Heart left ventricle (tissue), 16 donors: ENCODE measurements around the gene OBP2A. TPM values are rescaled to one million over a fixed set of nuclear protein-coding genes. Genes with fewer than 3 reads are reported as not detected.

Experiments used
- ATAC-seq, 4 donors: fragments of 200-7000 bp; cut with Tn5 transposase; one replicate each; pipeline ENCODE4 v1.9.1; 2020 to 2022; ENCODE audit warnings: moderate library complexity in 4 of 4, mild to moderate bottlenecking in 3 of 4, moderate number of reproducible peaks in 1 of 4
- DNase-seq, 5 donors: peaks; one replicate each; pipeline ENCODE4 v3.0.0-alpha.2; 2020
- H3K27ac ChIP-seq, 12 donors: fragments of 200-600 bp; sonication (generic) in 4 of 12; one replicate each; pipeline versions ENCODE4 v1.5.0 to v1.8.0; 2016 to 2022; ENCODE audit warnings: mild to moderate bottlenecking in 2 of 12
- H3K27me3 ChIP-seq, 9 donors: fragments of 200-600 bp; sonication (generic) in 2 of 9; one replicate each; pipeline versions ENCODE4 v1.5.1 to v1.8.0; 2016 to 2022; ENCODE audit warnings: mild to moderate bottlenecking in 3 of 9
- H3K36me3 ChIP-seq, 9 donors: fragments of 200-600 bp; sonication (generic) in 2 of 9; one replicate each; pipeline versions ENCODE4 v1.5.0 to v1.8.0; 2018 to 2022; ENCODE audit warnings: mild to moderate bottlenecking in 2 of 9
- H3K4me1 ChIP-seq, 12 donors: fragments of 200-600 bp; sonication (generic) in 4 of 12; one replicate each; pipeline versions ENCODE4 v1.5.0 to v1.8.0; 2016 to 2022; ENCODE audit warnings: mild to moderate bottlenecking in 3 of 12
- H3K4me3 ChIP-seq, 12 donors: fragments of 200-600 bp; sonication (generic) in 4 of 12; one replicate each; pipeline versions ENCODE4 v1.5.0 to v1.8.0; 2017 to 2022; ENCODE audit warnings: mild to moderate bottlenecking in 9 of 12, moderate library complexity in 4 of 12
- H3K9me3 ChIP-seq, 12 donors: fragments of 200-600 bp; sonication (generic) in 4 of 12; one replicate each; pipeline versions ENCODE4 v1.5.0 to v1.8.0; 2016 to 2022; ENCODE audit warnings: mild to moderate bottlenecking in 1 of 12
- CTCF ChIP-seq, 12 donors: fragments of 200-600 bp; sonication (generic) in 4 of 12; IDR thresholded peaks; one replicate each; pipeline versions ENCODE4 v1.5.0 to v1.8.0; 2018 to 2022; ENCODE audit warnings: antibody characterized with exemption in 12 of 12, mild to moderate bottlenecking in 5 of 12
- POLR2A ChIP-seq, 2 donors: fragments of 450-650 bp; IDR thresholded peaks; one replicate each; pipeline ENCODE4 v1.6.1; 2017; ENCODE audit warnings: antibody characterized with exemption in 2 of 2, mild to moderate bottlenecking in 2 of 2, moderate library complexity in 2 of 2
- WGBS, 4 donors: extraction: QIAGEN DNeasy Blood & Tissue Kit in 2 of 4; methylation state at CpG; one replicate each; pipeline versions ENCODE4 v1.1.5 to v1.1.7; 2013 to 2018; 5-methylcytosine and 5-hydroxymethylcytosine counted together
- intact Hi-C, 10 donors: fragments of 100-400 bp; cut with DNase I; formaldehyde crosslinking; loops; one replicate each; pipeline versions ENCODE4 v1.11.1 to v1.14.2; 2022
- polyA plus RNA-seq, 2 donors: library from polyadenylated mRNA; stranded (reverse); fragments of 200-250 nt; gene quantifications; one replicate each; pipeline ENCODE4 v1.2.3, GENCODE V29; 2013
- total RNA-seq, 9 donors: library from RNA; depleted of rRNA in 2 of 9; stranded (reverse); fragments of >200 nt in 2 of 9; fragmentation: NEBNext Ultra II Directional in 3 of 9; extraction: Animal tissue kit (Norgen Biotek cat#: 25700) in 3 of 9; gene quantifications; one replicate each; pipeline versions ENCODE4 v1.1.0 to v1.2.4, GENCODE V29; 2016 to 2023
- donor health status: ischemic (EF 13 %, LVEDD 7.1; RV severe dilation, severe dysfunction).
- donor health status: healthy with polysubstance abuse.
- donor health status: DM: no; HTN: yes; CAD: no.
- donor health status: DM: no; HTN: no; CAD: no.
- donor health status: ischemic (EF 25% LVEDD 6.9; RV normal size, moderate dysfunction).
- donor health status: ischemic (EF 25% LVEDD 5.7; RV mildly dilated, moderate dysfunction).
- donor health status: healthy.
- donor health status: DM: yes; HTN: yes; CAD: no.
- donor health status: ischemic (EF 35%, LVEDD 5.7; RV mildly dilated, moderate dysfunction).
- donor health status: nonischemic (EF 11% LVEDD 7.7; RV severe dilation, severe dysfunction).
- donor health status: DM: yes; HTN: yes; CAD: no.
- donor health status: PGD.
- donor health status: ischemic (EF 29% LVEDD 5.4; RV normal size, mild dysfunction).
- donor health status: nonischemic (EF 23%, LVEDD 6.1; RV moderate dilation, normal function).

Gene OBP2A
- total and polyA plus RNA-seq, 11 donors = not detected

- no peak for TF ChIP-seq POLR2A (IDR thresholded peaks at IDR 0.05)
- TF ChIP-seq CTCF (IDR thresholded peaks at IDR 0.05) = no peak
- Histone ChIP-seq H3K27ac (no peak overlapping the region), H3K27me3 (peaks cover 0 to 25% (median 3%) of the 10 kb centered on the region in 9 donors), H3K4me1 (no peaks in the 10 kb centered on the region), H3K4me3 (no peak overlapping the region), H3K9me3 (no peaks in the 10 kb centered on the region), H3K36me3 (no peaks in the 10 kb centered on the region)
- intact Hi-C loops = loop anchor here in 1 of 10 donors (2.0 kb wide), 1 partner anchor 35 kb away; no protein-coding TSS in a partner anchor
- 45 to 70% (median 59%) methylated on average over 11 to 27 of the region's 27 CpGs for WGBS, 4 donors
- peak in 1 of 5 donors; percentile 60 for DNase-seq
- peak in 3 of 4 donors; percentile 5 to 45 (median 23) for ATAC-seq
Observed at GRCh38 chr9:135524130-135524861, 21.6 kb upstream of the OBP2A start.

- H3K27me3 ChIP-seq = peaks cover 0 to 25% (median 3%) of the 10 kb centered on the region in 9 donors
Observed at GRCh38 chr9:135525241-135526088, 20.5 kb upstream of the OBP2A start.

GRCh38 chr9:135526089-135526729 is 19.7 kb upstream of the OBP2A start:
- DNase-seq = peak in 1 of 5 donors; percentile 14
- intact Hi-C loops = no loop called here
- Histone ChIP-seq H3K4me1 (no peaks in the 10 kb centered on the region), H3K9me3 (peaks cover 0 to 5% (median 0%) of the 10 kb centered on the region in 12 donors), H3K36me3 (no peaks in the 10 kb centered on the region), H3K27ac (no peak overlapping the region), H3K27me3 (peaks cover 0 to 22% (median 3%) of the 10 kb centered on the region in 9 donors), H3K4me3 (no peak overlapping the region)
- WGBS, 4 donors = 74 to 93% (median 81%) methylated on average over 6 to 11 of the region's 11 CpGs
- ATAC-seq = no peak
- no peak for TF ChIP-seq CTCF (IDR thresholded peaks at IDR 0.05)
- no peak for TF ChIP-seq POLR2A (IDR thresholded peaks at IDR 0.05)

More at GRCh38 chr9:135525241-135526088, 20.5 kb upstream of the OBP2A start:
- Histone ChIP-seq H3K27ac (no peak overlapping the region), H3K4me1 (no peaks in the 10 kb centered on the region), H3K4me3 (no peak overlapping the region), H3K9me3 (peaks cover 0 to 5% (median 0%) of the 10 kb centered on the region in 12 donors), H3K36me3 (no peaks in the 10 kb centered on the region)
- WGBS, 4 donors = 81 to 91% (median 84%) methylated on average over 13 to 31 of the region's 31 CpGs
- intact Hi-C loops = loop anchor here in 1 of 10 donors (2.0 kb wide), 1 partner anchor 37 kb away; no protein-coding TSS in a partner anchor
- ATAC-seq = no peak
- TF ChIP-seq CTCF (IDR thresholded peaks at IDR 0.05) (no peak), POLR2A (IDR thresholded peaks at IDR 0.05) (no peak)
- DNase-seq = peak in 1 of 5 donors; percentile 54
